Lower leg skin (tissue), 4 donors: Measurements from ENCODE around the gene IKZF1. TPM values are rescaled to one million over a fixed set of nuclear protein-coding genes. Genes with fewer than 3 reads are reported as not detected.
"Not testable (repeated sequence)": the region's sequence is repeated elsewhere in the genome, so short reads cannot be mapped to it uniquely, and the experiment has no call there.

ENCODE experiments used
- DNase-seq, 2 donors: peaks; one replicate each; pipeline ENCODE4 v3.0.0-alpha.2; 2019; ENCODE audit warnings: low spot score in 2 of 2
- H3K4me3 ChIP-seq: fragments of 200-600 bp; sonication (generic); 2 replicates; pipeline ENCODE4 v1.5.1; 2017; ENCODE audit warnings: mild to moderate bottlenecking, low read depth; ENCODE audit not compliant: poor library complexity, severe bottlenecking
- CTCF ChIP-seq, 3 donors: fragments of 450-650 bp; IDR thresholded peaks; one replicate each; pipeline ENCODE4 v1.5.1; 2016; ENCODE audit warnings: antibody characterized with exemption in 3 of 3, mild to moderate bottlenecking in 3 of 3, moderate library complexity in 2 of 3
- POLR2A ChIP-seq, 2 donors: fragments of 450-650 bp; IDR thresholded peaks; one replicate each; pipeline ENCODE4 v1.6.1; 2016 to 2017; ENCODE audit warnings: antibody characterized with exemption in 2 of 2, mild to moderate bottlenecking in 1 of 2, moderate library complexity in 1 of 2
- WGBS, 2 donors: methylation state at CpG; one replicate each; pipeline ENCODE4 v1.1.5; 2018; 5-methylcytosine and 5-hydroxymethylcytosine counted together
- intact Hi-C: fragments of 100-400 bp; cut with DNase I; formaldehyde crosslinking; loops from one replicate; pipeline ENCODE4 v1.15.0; 2023; ENCODE audit warnings: low total_unique reads
- total RNA-seq, 4 donors: library from RNA; depleted of rRNA; stranded (reverse); fragments of >200 nt; gene quantifications; one replicate each; pipeline ENCODE4 v1.1.0, GENCODE V29; 2016

IKZF1 gene
- total RNA-seq, 4 donors from 2014 or later = 5.3 to 10.8 (median 7.6) TPM

GRCh38 chr7:50334341-50334994 is 30.0 kb downstream of the IKZF1 start:
- DNase-seq = no peak
- intact Hi-C loops = no loop called here
- WGBS, 2 donors = 89 to 100% methylated on average over 1 of the region's 1 CpG
- no peak overlapping the region for H3K4me3 ChIP-seq
- TF ChIP-seq POLR2A (IDR thresholded peaks at IDR 0.05) = no peak
- no peak for TF ChIP-seq CTCF (IDR thresholded peaks at IDR 0.05)

GRCh38 chr7:50335230-50335794 is 30.8 kb downstream of the IKZF1 start:
- no peak overlapping the region for H3K4me3 ChIP-seq
- no peak for DNase-seq
- WGBS, 2 donors = 88 to 95% methylated on average over 1 of the region's 1 CpG
- intact Hi-C loops = no loop called here
- TF ChIP-seq POLR2A (IDR thresholded peaks at IDR 0.05) (no peak), CTCF (IDR thresholded peaks at IDR 0.05) (no peak)

GRCh38 chr7:50335795-50336754 is 31.6 kb downstream of the IKZF1 start:
- TF ChIP-seq POLR2A (IDR thresholded peaks at IDR 0.05) (no peak), CTCF (IDR thresholded peaks at IDR 0.05) (no peak)
- no peak for DNase-seq
- WGBS, 2 donors = 72 to 78% methylated on average over 21 to 22 of the region's 22 CpGs

GRCh38 chr7:50336894-50337703 is 32.6 kb downstream of the IKZF1 start:
- no peak for TF ChIP-seq POLR2A (IDR thresholded peaks at IDR 0.05)
- no peak for TF ChIP-seq CTCF (IDR thresholded peaks at IDR 0.05)
- intact Hi-C loops = no loop called here
- WGBS, 2 donors = 90% methylated on average over 15 of the region's 15 CpGs
- no peak overlapping the region for H3K4me3 ChIP-seq
- no peak for DNase-seq

More at GRCh38 chr7:50335795-50336754, 31.6 kb downstream of the IKZF1 start:
- no peak overlapping the region for H3K4me3 ChIP-seq
- intact Hi-C loops = no loop called here

GRCh38 chr7:50339472-50339871 is 35.0 kb downstream of the IKZF1 start:
- 89 to 90% methylated on average over 7 of the region's 7 CpGs for WGBS, 2 donors
- intact Hi-C loops, DNase-seq, H3K4me3 ChIP-seq: not testable (repeated sequence)
